H1 (cell line): ENCODE data around the gene ARHGAP22. TPM values are rescaled to one million over a fixed set of nuclear protein-coding genes. Genes with fewer than 3 reads are reported as not detected.

Source experiments
- CTCF ChIA-PET: fragments of 300-600 bp; sonication (Branson Sonifier 250); formaldehyde crosslinking; loops from one replicate; lab custom pipeline; 2021; ENCODE audit not compliant: partially characterized antibody; lab: Charles Lee
- POLR2A ChIA-PET: fragments of 300-600 bp; sonication (Branson Sonifier 250); formaldehyde crosslinking; loops from one replicate; lab custom pipeline; 2021; ENCODE audit warnings: inconsistent platforms; ENCODE audit not compliant: partially characterized antibody; lab: Charles Lee
- DNase-seq, 2 experiments: peaks; one replicate each; pipeline versions ENCODE4 v3.0.0 to v3.0.0-alpha.2; 2010 to 2022; ENCODE audit warnings: low spot score in 2 of 2, low read depth in 1 of 2, mixed read lengths in 1 of 2
- FAIRE-seq: peaks from 2 replicates; lab custom pipeline; 2011; peaks lifted over from hg19 to GRCh38; lab: Jason Lieb, UNC
- H2AFZ ChIP-seq: 2 replicates; pipeline ENCODE4 v1.8.1; 2012; ENCODE audit warnings: low read length, inconsistent platforms
- H2AK5ac ChIP-seq: 2 replicates; pipeline ENCODE4 v1.6.1; 2013; ENCODE audit warnings: low read depth, low read length
- H2BK120ac ChIP-seq: replicated peaks from 2 replicates; pipeline ENCODE3; 2013; ENCODE audit warnings: low read depth, low read length, inconsistent platforms
- H2BK12ac ChIP-seq: 2 replicates; pipeline ENCODE4 v1.6.1; 2013; ENCODE audit warnings: low read depth, low read length
- H2BK15ac ChIP-seq: 2 replicates; pipeline ENCODE4 v1.6.1; 2013; ENCODE audit warnings: low read length
- H2BK20ac ChIP-seq: 2 replicates; pipeline ENCODE4 v1.6.1; 2013; ENCODE audit warnings: low read length
- H2BK5ac ChIP-seq: 2 replicates; pipeline ENCODE4 v1.6.1; 2013; ENCODE audit warnings: low read depth, low read length
- H3K14ac ChIP-seq: 2 replicates; pipeline ENCODE4 v1.6.1; 2013; ENCODE audit warnings: inconsistent platforms; ENCODE audit not compliant: insufficient read length
- H3K18ac ChIP-seq: 2 replicates; pipeline ENCODE4 v1.6.1; 2013; ENCODE audit warnings: low read length; ENCODE audit errors: extremely low read depth
- H3K23ac ChIP-seq: 2 replicates; pipeline ENCODE4 v1.6.1; 2013; ENCODE audit warnings: inconsistent platforms; ENCODE audit not compliant: insufficient read length
- H3K23me2 ChIP-seq: 2 replicates; pipeline ENCODE4 v1.6.1; 2013; ENCODE audit warnings: low read depth, low read length
- H3K27ac ChIP-seq: 2 replicates; pipeline ENCODE4 v1.6.1; 2011; ENCODE audit warnings: low read depth, low read length, inconsistent platforms
- H3K27me3 ChIP-seq, 4 experiments: replicated peaks in 1 of 4; 1 replicate in 1 of 4; 2 replicates in 3 of 4; pipeline versions ENCODE4 v1.6.1 to v1.8.1; 2011 to 2013; ENCODE audit warnings: low read length in 3 of 4, mild to moderate bottlenecking in 3 of 4, inconsistent platforms in 2 of 4, mixed read lengths in 2 of 4, moderate library complexity in 1 of 4; ENCODE audit not compliant: control insufficient read depth in 3 of 4, insufficient read depth in 3 of 4; ENCODE audit errors: extremely low read depth in 1 of 4
- H3K36me3 ChIP-seq, 4 experiments: 2 replicates each; pipeline versions ENCODE4 v1.6.1 to v1.8.1; 2011 to 2013; ENCODE audit warnings: mild to moderate bottlenecking in 4 of 4, low read length in 3 of 4, moderate library complexity in 2 of 4, control low read depth in 1 of 4, inconsistent platforms in 1 of 4; ENCODE audit not compliant: insufficient read depth in 4 of 4, control insufficient read depth in 2 of 4
- H3K4ac ChIP-seq: replicated peaks from 2 replicates; pipeline ENCODE3; 2013; ENCODE audit warnings: low read length, low read depth, mixed read lengths, inconsistent platforms; ENCODE audit not compliant: insufficient read length
- H3K4me1 ChIP-seq, 4 experiments: replicated peaks in 1 of 4; 1 replicate in 1 of 4; 2 replicates in 3 of 4; pipeline versions ENCODE4 v1.6.1 to v1.8.1; 2011 to 2013; ENCODE audit warnings: low read length in 3 of 4, inconsistent platforms in 2 of 4, mixed read lengths in 1 of 4; ENCODE audit not compliant: insufficient read depth in 4 of 4, control insufficient read depth in 3 of 4
- H3K4me2 ChIP-seq, 2 experiments: 2 replicates each; pipeline versions ENCODE4 v1.6.1 to v1.8.1; 2011 to 2013; ENCODE audit warnings: low read depth in 2 of 2, low read length in 2 of 2, control low read depth in 1 of 2, inconsistent platforms in 1 of 2, mild to moderate bottlenecking in 1 of 2; ENCODE audit not compliant: insufficient read depth in 1 of 2
- H3K4me3 ChIP-seq, 4 experiments: fragments of 200-600, 300-600 bp in 1 of 4; sonication (generic), shearing (Covaris generic), sonication (Bioruptor Twin) in 1 of 4; 2 replicates each; pipeline versions ENCODE4 v1.5.1 to v1.8.1; 2011 to 2016; ENCODE audit warnings: low read length in 4 of 4, low read depth in 3 of 4, control low read depth in 2 of 4, inconsistent platforms in 2 of 4, mild to moderate bottlenecking in 2 of 4, mixed read lengths in 1 of 4, moderate library complexity in 1 of 4; ENCODE audit not compliant: insufficient read depth in 2 of 4; ENCODE audit errors: extremely low read depth in 1 of 4
- H3K56ac ChIP-seq: replicated peaks from 2 replicates; pipeline ENCODE3; 2013; ENCODE audit warnings: low read depth, mild to moderate bottlenecking, mixed read lengths, low read length, inconsistent platforms; ENCODE audit not compliant: insufficient read length
- H3K79me1 ChIP-seq: 2 replicates; pipeline ENCODE4 v1.6.1; 2013; ENCODE audit warnings: low read depth, low read length, control low read depth
- H3K79me2 ChIP-seq, 2 experiments: 2 replicates each; pipeline versions ENCODE4 v1.6.1 to v1.8.1; 2012 to 2013; ENCODE audit warnings: low read length in 2 of 2, mild to moderate bottlenecking in 2 of 2, inconsistent platforms in 1 of 2; ENCODE audit not compliant: insufficient read depth in 2 of 2, control insufficient read depth in 1 of 2
- H3K9ac ChIP-seq, 4 experiments: replicated peaks in 1 of 4; 1 replicate in 1 of 4; 2 replicates in 3 of 4; pipeline versions ENCODE4 v1.6.1 to v1.8.1; 2011 to 2013; ENCODE audit warnings: low read depth in 3 of 4, low read length in 3 of 4, control low read depth in 2 of 4, mild to moderate bottlenecking in 2 of 4, moderate library complexity in 2 of 4, inconsistent platforms in 1 of 4; ENCODE audit errors: extremely low read depth in 1 of 4
- H3K9me3 ChIP-seq, 2 experiments: 2 replicates each; pipeline versions ENCODE4 v1.6.1 to v1.8.1; 2012 to 2013; ENCODE audit warnings: mild to moderate bottlenecking in 2 of 2, moderate library complexity in 2 of 2, control low read depth in 1 of 2, inconsistent platforms in 1 of 2, low read depth in 1 of 2, low read length in 1 of 2, mixed read lengths in 1 of 2; ENCODE audit not compliant: insufficient read depth in 2 of 2
- H4K20me1 ChIP-seq, 2 experiments: replicated peaks in 1 of 2; 2 replicates each; pipeline versions ENCODE3 to v1.8.1; 2011 to 2013; ENCODE audit warnings: inconsistent platforms in 2 of 2, low read length in 2 of 2, mild to moderate bottlenecking in 1 of 2; ENCODE audit not compliant: insufficient read depth in 2 of 2, control insufficient read depth in 1 of 2
- H4K5ac ChIP-seq: 2 replicates; pipeline ENCODE4 v1.6.1; 2013; ENCODE audit warnings: low read length, low read depth, mixed read lengths, inconsistent platforms; ENCODE audit not compliant: insufficient read length
- H4K8ac ChIP-seq: 2 replicates; pipeline ENCODE4 v1.8.0; 2013; ENCODE audit warnings: mild to moderate bottlenecking, moderate library complexity, low read length, inconsistent platforms; ENCODE audit not compliant: insufficient read depth; ENCODE audit errors: extremely low read depth
- H4K91ac ChIP-seq: replicated peaks from 2 replicates; pipeline ENCODE3; 2013; ENCODE audit warnings: low read length, mixed read lengths, inconsistent platforms; ENCODE audit not compliant: insufficient read length
- BACH1 ChIP-seq: IDR thresholded peaks from 2 replicates; pipeline ENCODE4 v1.6.1; 2012; ENCODE audit warnings: low read length, improper control_type of control experiment
- BCL11A ChIP-seq, 2 experiments: IDR thresholded peaks; one replicate each; pipeline ENCODE4 v1.6.1; 2011; ENCODE audit warnings: low read depth in 2 of 2, low read length in 2 of 2, mild to moderate bottlenecking in 2 of 2
- CBX5 ChIP-seq: fragments of 300-800, 300-1000 bp; sonication (generic); IDR thresholded peaks from 2 replicates; pipeline ENCODE4 v1.7.1; 2016; ENCODE audit warnings: antibody characterized with exemption, low read length, low read depth
- SUZ12 ChIP-seq: fragments of 200-600 bp; sonication (generic); IDR thresholded peaks from 2 replicates; pipeline ENCODE4 v1.6.1; 2012; ENCODE audit warnings: mild to moderate bottlenecking, inconsistent platforms, low read length, moderate library complexity, mixed read lengths
- WGBS, 2 experiments: shearing (Covaris generic) in 1 of 2; methylation state at CpG; one replicate each; pipeline versions ENCODE4 v1.1.6 to v1.1.7; 2013 to 2015; ENCODE audit warnings: low lambda C conversion rate in 2 of 2, mixed read lengths in 2 of 2, inconsistent platforms in 1 of 2, low coverage in 1 of 2, missing lambda C conversion rate in 1 of 2; ENCODE audit not compliant: insufficient replicate concordance in 2 of 2, insufficient coverage in 1 of 2, insufficient read length in 1 of 2; ENCODE audit errors: extremely low coverage in 1 of 2, missing lambda C conversion rate in 1 of 2; 5-methylcytosine and 5-hydroxymethylcytosine counted together
- polyA plus RNA-seq, 7 experiments: library from polyadenylated mRNA; depleted of rRNA in 3 of 7; stranded (reverse) in 5 of 7; unstranded in 2 of 7; fragments of >200 nt in 5 of 7; fragments of 200-250 nt in 2 of 7; gene quantifications; 1 replicate in 5 of 7; 2 replicates in 1 of 7; 4 replicates in 1 of 7; pipeline versions ENCODE4 v1.2.1 to v1.2.3, GENCODE V29; 2011 to 2013; ENCODE audit warnings: missing spikeins in 2 of 7, mixed read lengths in 2 of 7
- total RNA-seq: library from RNA; stranded (reverse); fragmentation: NEBNext Ultra II Directional; extraction: Animal tissue kit (Norgen Biotek cat#: 25700); gene quantifications from 2 replicates; pipeline ENCODE4 v1.2.1, GENCODE V29; 2021
- TF ChIP-seq, protein P1 (sequence below): IDR thresholded peaks from 2 replicates; pipeline ENCODE4 v1.6.1; 2011; ENCODE audit warnings: low read length, improper control_type of control experiment
- TF ChIP-seq, protein P2 (sequence below), 3 experiments: IDR thresholded peaks; 1 replicate in 2 of 3; 2 replicates in 1 of 3; pipeline versions ENCODE4 v1.5.1 to v1.6.1; 2011; ENCODE audit warnings: low read length in 3 of 3, mild to moderate bottlenecking in 3 of 3, inconsistent platforms in 2 of 3, low read depth in 1 of 3, moderate library complexity in 1 of 3; ENCODE audit not compliant: insufficient read depth in 1 of 3; ENCODE audit errors: control extremely low read depth in 1 of 3

The ARHGAP22 gene
- total and polyA plus RNA-seq, 2 of the 8 experiments (the other 6 are each of a cell fraction or from before 2014, with no cell fraction given) = 3.6 to 11.2 TPM

DNA sequence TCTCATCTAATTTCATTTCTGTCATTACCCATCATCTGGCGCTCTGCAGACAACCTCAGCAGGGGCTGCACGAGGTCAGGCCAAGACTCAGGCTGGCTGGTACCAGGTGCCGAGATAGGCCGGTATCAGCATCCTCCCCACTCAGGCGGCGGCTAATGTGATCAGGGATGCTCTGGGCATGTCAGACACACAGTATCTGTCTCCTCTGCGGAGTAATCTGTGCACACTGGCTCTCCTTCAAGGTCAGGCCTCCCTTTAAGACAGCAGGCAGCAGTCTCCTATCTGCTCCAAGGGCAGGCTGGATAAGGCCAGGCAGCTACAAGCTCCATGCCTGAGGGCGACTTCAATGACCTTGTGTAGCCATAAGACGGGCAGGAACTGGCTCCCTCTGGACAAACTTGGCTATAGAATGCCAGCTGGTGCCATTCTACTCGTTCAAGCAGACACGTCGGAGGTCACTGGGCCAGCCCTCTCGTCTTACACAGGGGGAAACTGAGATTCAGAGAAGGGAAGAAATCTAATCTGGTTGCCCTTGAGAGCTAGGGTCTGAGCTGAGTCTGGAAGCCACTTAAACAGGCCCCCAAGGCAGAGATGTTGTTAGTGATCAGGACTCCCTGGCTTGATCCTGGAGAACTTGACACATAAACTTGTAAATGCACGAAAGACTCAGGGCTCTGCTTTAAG is 59.3 kb downstream of the ARHGAP22 start:
- H3K4me3 ChIP-seq = no peak overlapping the region
- H3K4me1 ChIP-seq = peaks cover 0 to 11% (median 6%) of the 10 kb centered on the region in 4 experiments; a peak in 5 of 7 replicates
- no peaks in the 10 kb centered on the region for H3K79me2 ChIP-seq
- H3K14ac ChIP-seq = no peak overlapping the region
- no peak for FAIRE-seq
- H3K18ac ChIP-seq = no peak overlapping the region
- H3K27me3 ChIP-seq = no peaks in the 10 kb centered on the region; a peak in 1 of 7 replicates
- no peak overlapping the region for H3K56ac ChIP-seq
- no peak overlapping the region for H3K9ac ChIP-seq
- H3K27ac ChIP-seq = no peak overlapping the region
- no peak overlapping the region for H4K91ac ChIP-seq
- H2AK5ac ChIP-seq = no peak overlapping the region
- no peaks in the 10 kb centered on the region for H4K20me1 ChIP-seq
- H3K9me3 ChIP-seq = no peaks in the 10 kb centered on the region; a peak in 1 of 4 replicates
- peak overlapping the region; percentile 10; the same call in 1 of the 2 replicates for H2BK12ac ChIP-seq
- CTCF ChIA-PET = interaction anchor here (1.0 to 10.2 kb wide), 7 partner anchors 8 to 111 kb away, joined by 4 to 127 read pairs (median 6); no protein-coding TSS in a partner anchor
- H2BK120ac ChIP-seq = no peak overlapping the region
- H2BK20ac ChIP-seq = 0 out of 2 replicates have a peak overlapping the region, but pooled peaks have one; percentile 41
- WGBS, 2 experiments = 80% methylated on average over 14 of the region's 14 CpGs; no CpG with 5 or more reads in 1 of the 2 experiments
- TF ChIP-seq SUZ12 (no peak), BACH1 (no peak), BCL11A (IDR thresholded peaks at IDR 0.05; ENCODE audit: low read depth in 2 of 2, low read length in 2 of 2) (no peak), CBX5 (no peak)
- TF ChIP-seq, protein P1, sequence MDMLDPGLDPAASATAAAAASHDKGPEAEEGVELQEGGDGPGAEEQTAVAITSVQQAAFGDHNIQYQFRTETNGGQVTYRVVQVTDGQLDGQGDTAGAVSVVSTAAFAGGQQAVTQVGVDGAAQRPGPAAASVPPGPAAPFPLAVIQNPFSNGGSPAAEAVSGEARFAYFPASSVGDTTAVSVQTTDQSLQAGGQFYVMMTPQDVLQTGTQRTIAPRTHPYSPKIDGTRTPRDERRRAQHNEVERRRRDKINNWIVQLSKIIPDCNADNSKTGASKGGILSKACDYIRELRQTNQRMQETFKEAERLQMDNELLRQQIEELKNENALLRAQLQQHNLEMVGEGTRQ = no peak
- TF ChIP-seq, protein P2, sequence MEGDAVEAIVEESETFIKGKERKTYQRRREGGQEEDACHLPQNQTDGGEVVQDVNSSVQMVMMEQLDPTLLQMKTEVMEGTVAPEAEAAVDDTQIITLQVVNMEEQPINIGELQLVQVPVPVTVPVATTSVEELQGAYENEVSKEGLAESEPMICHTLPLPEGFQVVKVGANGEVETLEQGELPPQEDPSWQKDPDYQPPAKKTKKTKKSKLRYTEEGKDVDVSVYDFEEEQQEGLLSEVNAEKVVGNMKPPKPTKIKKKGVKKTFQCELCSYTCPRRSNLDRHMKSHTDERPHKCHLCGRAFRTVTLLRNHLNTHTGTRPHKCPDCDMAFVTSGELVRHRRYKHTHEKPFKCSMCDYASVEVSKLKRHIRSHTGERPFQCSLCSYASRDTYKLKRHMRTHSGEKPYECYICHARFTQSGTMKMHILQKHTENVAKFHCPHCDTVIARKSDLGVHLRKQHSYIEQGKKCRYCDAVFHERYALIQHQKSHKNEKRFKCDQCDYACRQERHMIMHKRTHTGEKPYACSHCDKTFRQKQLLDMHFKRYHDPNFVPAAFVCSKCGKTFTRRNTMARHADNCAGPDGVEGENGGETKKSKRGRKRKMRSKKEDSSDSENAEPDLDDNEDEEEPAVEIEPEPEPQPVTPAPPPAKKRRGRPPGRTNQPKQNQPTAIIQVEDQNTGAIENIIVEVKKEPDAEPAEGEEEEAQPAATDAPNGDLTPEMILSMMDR (IDR thresholded peaks at IDR 0.05; ENCODE audit: control extremely low read depth in 1 of 3, insufficient read depth in 1 of 3, low read depth in 1 of 3, low read length in 3 of 3) = no peak
- H2BK15ac ChIP-seq = no peak overlapping the region
- no peak overlapping the region for H2AFZ ChIP-seq
- no peak overlapping the region for H2BK5ac ChIP-seq
- no peaks in the 10 kb centered on the region for H3K36me3 ChIP-seq
- no peaks in the 10 kb centered on the region for H3K79me1 ChIP-seq
- H3K4me2 ChIP-seq = no peak overlapping the region
- no peak overlapping the region for H3K4ac ChIP-seq
- no peak overlapping the region for H3K23ac ChIP-seq
- no peak overlapping the region for H4K8ac ChIP-seq
- peak in 1 of 2 experiments; percentile 35 for DNase-seq
- no peaks in the 10 kb centered on the region; the same call in 1 of the 2 replicates for H3K23me2 ChIP-seq
- POLR2A ChIA-PET = interaction anchor here (0.9 kb wide), 1 partner anchor 12 kb away, joined by 3 read pairs; no protein-coding TSS in a partner anchor
- H4K5ac ChIP-seq = no peak overlapping the region
